ENCODE measurements around the gene OR2M3.
"Not testable (repeated sequence)": the region's sequence is repeated elsewhere in the genome, so short reads cannot be mapped to it uniquely, and the experiment has no call there.

Gene OR2M3

DNA sequence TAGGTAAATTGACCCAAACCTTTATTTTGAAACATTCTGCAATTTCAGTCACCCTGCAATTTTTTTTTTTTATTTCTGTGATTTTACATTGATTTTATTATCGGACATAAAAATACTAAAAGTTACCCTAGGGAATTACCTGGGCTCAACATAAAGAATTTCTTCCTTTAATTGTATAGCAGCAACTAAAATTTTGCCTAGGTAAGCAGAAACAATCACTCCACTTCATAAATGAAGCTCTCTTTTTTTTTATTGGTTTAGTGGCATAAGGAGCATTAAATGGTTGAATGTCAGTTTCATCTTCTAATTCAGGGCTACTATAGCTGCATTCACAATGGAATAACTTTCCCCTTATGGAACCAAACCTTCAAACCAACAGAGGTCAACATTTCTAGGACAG lies 18.8 kb downstream of the OR2M3 start:
- H3K9me3 ChIP-seq (ENCODE audit: control insufficient read depth, low read length), result peaks cover 43% of the 10 kb centered on the region
- H3K4me3 ChIP-seq (ENCODE audit: extremely low read depth, insufficient read depth, low read length, poor library complexity, severe bottlenecking), result no peak overlapping the region
- H3K4me1 ChIP-seq (ENCODE audit: control insufficient read depth, insufficient read depth, low read length, poor library complexity, severe bottlenecking), result no peaks in the 10 kb centered on the region
- no peaks in the 10 kb centered on the region for H3K36me3 ChIP-seq (ENCODE audit: control insufficient read depth, insufficient read depth, low read length)
- WGBS, 2 experiments (ENCODE audit: insufficient coverage in 2 of 2), result no CpG with 5 or more reads among the region's 1 CpG
- no peak overlapping the region for H3K27ac ChIP-seq (ENCODE audit: low read depth, low read length, severe bottlenecking)

DNA sequence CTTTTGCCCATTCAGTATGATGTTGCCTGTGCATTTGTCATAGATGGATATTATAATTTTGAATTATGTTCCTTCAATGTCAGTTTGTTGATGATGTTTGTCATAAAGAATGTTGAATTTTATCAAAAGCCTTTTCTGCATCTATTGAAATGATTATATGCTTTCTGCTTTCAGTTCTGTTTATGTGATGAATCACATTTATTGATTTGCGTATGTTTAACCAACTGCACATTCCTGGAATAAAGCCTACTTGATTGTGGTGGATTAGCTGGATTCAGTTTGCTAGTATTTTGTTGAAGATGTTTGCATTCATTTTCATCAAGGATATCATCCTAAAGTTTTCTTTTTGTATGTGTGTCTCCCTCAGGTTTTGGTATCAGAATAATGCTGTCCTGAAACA lies 28.5 kb downstream of the OR2M3 start:
- Histone ChIP-seq H3K36me3 (ENCODE audit: control insufficient read depth, insufficient read depth, low read length) (no peaks in the 10 kb centered on the region), H3K4me3 (ENCODE audit: extremely low read depth, insufficient read depth, low read length, poor library complexity, severe bottlenecking) (no peak overlapping the region), H3K4me1 (ENCODE audit: control insufficient read depth, insufficient read depth, low read length, poor library complexity, severe bottlenecking) (no peaks in the 10 kb centered on the region), H3K9me3 (ENCODE audit: control insufficient read depth, low read length) (peaks cover 48% of the 10 kb centered on the region), H3K27ac (ENCODE audit: low read depth, low read length, severe bottlenecking) (no peak overlapping the region)
- 60% methylated on average over 1 of the region's 1 CpG; no CpG with 5 or more reads in 1 of the 2 experiments for WGBS, 2 experiments (ENCODE audit: insufficient coverage in 2 of 2)

DNA sequence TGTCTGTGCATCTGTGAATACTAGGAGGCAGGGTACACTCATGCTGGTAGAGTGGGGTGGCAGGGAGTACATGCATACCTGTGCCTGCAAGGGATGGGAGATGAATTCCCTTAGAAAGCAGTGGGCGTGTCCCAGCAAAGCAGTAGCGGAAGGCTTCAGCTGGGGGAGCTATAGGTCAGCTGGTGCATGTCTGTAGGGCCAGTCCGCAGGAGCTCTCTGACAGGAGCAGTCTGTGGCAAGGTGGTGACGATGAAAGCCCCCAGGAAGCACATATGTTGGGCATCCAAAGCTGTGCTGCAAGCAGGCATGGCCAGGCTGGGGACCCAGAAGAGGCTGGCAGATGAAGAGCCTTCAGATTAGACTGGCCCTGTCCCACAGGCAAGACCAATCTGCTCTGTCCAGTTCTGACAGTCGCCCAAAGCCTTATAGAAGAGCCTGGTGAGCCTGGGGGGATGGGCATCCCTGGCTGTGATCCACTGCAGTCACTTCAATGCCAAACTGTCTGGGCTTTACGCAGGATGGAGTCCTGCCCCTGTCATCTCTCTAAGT lies 32.4 kb downstream of the OR2M3 start:
- WGBS, 2 experiments (ENCODE audit: insufficient coverage in 2 of 2), result 58 to 64% methylated on average over 5 to 6 of the region's 6 CpGs
- Histone ChIP-seq H3K27ac (ENCODE audit: low read depth, low read length, severe bottlenecking) (no peak overlapping the region), H3K4me1 (ENCODE audit: control insufficient read depth, insufficient read depth, low read length, poor library complexity, severe bottlenecking) (no peaks in the 10 kb centered on the region), H3K4me3 (ENCODE audit: extremely low read depth, insufficient read depth, low read length, poor library complexity, severe bottlenecking) (no peak overlapping the region), H3K9me3 (ENCODE audit: control insufficient read depth, low read length) (peaks cover 50% of the 10 kb centered on the region), H3K36me3 (ENCODE audit: control insufficient read depth, insufficient read depth, low read length) (no peaks in the 10 kb centered on the region)

DNA sequence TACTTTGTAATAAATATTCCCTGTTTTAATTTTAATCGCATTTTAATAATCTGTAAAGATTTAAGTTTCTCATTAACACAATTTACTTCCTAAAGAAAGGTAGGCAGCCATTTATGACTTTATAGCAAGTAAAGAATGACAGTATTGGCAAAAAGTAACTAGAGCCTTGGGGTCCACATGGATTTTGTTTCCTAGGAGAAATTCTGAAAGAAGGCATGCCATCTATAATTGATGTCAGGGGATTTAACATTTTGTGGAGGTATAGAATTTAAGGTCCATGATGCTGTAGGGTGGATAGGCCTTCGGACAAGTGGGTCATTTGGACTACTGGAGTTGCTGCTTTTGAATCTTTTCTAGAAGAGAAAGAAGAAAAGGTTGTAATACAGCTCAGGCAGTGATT lies 34.1 kb downstream of the OR2M3 start, which contains the start of gene OR2M4:
Gene OR2M4 (plus strand): TSS at position 301 of the 400 bp plus-strand sequence. CDS start 7,512 bp downstream, outside the sequence.
- H3K4me1 ChIP-seq (ENCODE audit: control insufficient read depth, insufficient read depth, low read length, poor library complexity, severe bottlenecking), result no peaks in the 10 kb centered on the region
- peaks cover 58% of the 10 kb centered on the region for H3K9me3 ChIP-seq (ENCODE audit: control insufficient read depth, low read length)
- H3K36me3 ChIP-seq (ENCODE audit: control insufficient read depth, insufficient read depth, low read length), result no peaks in the 10 kb centered on the region
- 22% methylated on average over 1 of the region's 2 CpGs; no CpG with 5 or more reads in 1 of the 2 experiments for WGBS, 2 experiments (ENCODE audit: insufficient coverage in 2 of 2)
- H3K27ac ChIP-seq (ENCODE audit: low read depth, low read length, severe bottlenecking), result no peak within 1 kb of the TSS
- no peak within 1 kb of the TSS for H3K4me3 ChIP-seq (ENCODE audit: extremely low read depth, insufficient read depth, low read length, poor library complexity, severe bottlenecking)

DNA sequence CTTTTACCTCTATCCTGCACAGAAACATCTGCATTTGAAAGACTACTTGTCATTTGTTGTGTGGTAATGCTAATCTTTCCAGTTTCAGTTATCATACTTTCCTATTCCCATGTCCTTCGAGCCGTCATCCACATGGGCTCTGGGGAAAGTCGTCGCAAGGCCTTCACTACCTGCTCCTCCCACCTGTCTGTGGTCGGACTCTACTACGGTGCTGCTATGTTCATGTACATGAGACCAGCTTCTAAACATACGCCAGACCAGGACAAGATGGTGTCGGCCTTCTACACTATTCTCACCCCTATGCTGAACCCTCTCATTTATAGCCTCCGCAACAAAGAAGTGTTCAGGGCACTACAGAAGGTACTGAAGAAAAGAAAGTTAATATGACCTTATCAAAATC lies 42.4 kb downstream of the OR2M3 start:
- Histone ChIP-seq H3K4me1 (ENCODE audit: control insufficient read depth, insufficient read depth, low read length, poor library complexity, severe bottlenecking) (no peaks in the 10 kb centered on the region), H3K27ac (ENCODE audit: low read depth, low read length, severe bottlenecking) (no peak overlapping the region), H3K9me3 (ENCODE audit: control insufficient read depth, low read length) (peaks cover 33% of the 10 kb centered on the region), H3K4me3 (ENCODE audit: extremely low read depth, insufficient read depth, low read length, poor library complexity, severe bottlenecking) (no peak overlapping the region), H3K36me3 (ENCODE audit: control insufficient read depth, insufficient read depth, low read length) (no peaks in the 10 kb centered on the region)
- WGBS, 2 experiments (ENCODE audit: insufficient coverage in 2 of 2), result 83 to 91% methylated on average over 7 of the region's 9 CpGs

DNA sequence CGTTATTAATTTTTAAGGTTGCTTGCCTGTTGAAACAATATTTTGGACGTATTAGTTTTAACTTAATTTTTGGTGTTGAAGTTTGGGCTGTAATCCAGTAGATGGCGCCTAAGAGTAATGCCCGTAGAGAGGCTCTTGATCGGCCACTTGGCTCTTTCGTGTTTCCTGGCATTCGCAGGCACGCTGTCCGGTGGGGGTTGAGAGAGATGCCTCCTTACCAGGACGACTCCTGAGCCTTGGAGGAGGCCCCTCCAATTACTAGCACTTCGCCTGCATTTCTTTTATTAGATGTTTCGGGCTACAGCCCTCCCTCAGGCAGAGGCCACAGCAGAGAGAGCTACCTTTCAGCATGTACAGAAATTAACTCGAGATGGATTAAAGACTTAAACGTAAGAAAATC lies 46.1 kb downstream of the OR2M3 start:
- H3K4me1 ChIP-seq (ENCODE audit: control insufficient read depth, insufficient read depth, low read length, poor library complexity, severe bottlenecking), result no peaks in the 10 kb centered on the region
- no peak overlapping the region for H3K4me3 ChIP-seq (ENCODE audit: extremely low read depth, insufficient read depth, low read length, poor library complexity, severe bottlenecking)
- H3K27ac ChIP-seq (ENCODE audit: low read depth, low read length, severe bottlenecking), result no peak overlapping the region
- H3K9me3 ChIP-seq (ENCODE audit: control insufficient read depth, low read length), result peaks cover 34% of the 10 kb centered on the region
- no peaks in the 10 kb centered on the region for H3K36me3 ChIP-seq (ENCODE audit: control insufficient read depth, insufficient read depth, low read length)
- WGBS, 2 experiments (ENCODE audit: insufficient coverage in 2 of 2), result 35 to 39% methylated on average over 10 of the region's 14 CpGs

DNA sequence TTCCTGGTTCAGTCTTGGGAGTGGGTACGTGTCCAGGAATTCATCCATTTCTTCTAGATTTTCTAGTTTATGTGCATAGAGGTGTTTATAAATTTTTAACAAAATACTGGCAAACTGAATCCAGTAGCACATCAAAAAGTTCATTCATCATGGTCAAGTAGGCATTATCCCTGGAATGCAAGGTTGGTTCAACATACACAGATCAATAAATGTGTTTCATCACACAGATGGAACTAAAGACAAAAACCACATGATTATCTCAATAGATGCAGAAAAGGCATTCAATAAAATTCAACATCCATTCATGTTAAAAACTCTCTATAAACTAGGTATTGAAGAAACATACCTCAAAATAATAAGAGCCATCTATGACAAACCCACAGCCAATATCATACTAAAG lies 62.2 kb downstream of the OR2M3 start:
- H3K4me1 ChIP-seq (ENCODE audit: control insufficient read depth, insufficient read depth, low read length, poor library complexity, severe bottlenecking); H3K36me3 ChIP-seq (ENCODE audit: control insufficient read depth, insufficient read depth, low read length); H3K27ac ChIP-seq (ENCODE audit: low read depth, low read length, severe bottlenecking); H3K4me3 ChIP-seq (ENCODE audit: extremely low read depth, insufficient read depth, low read length, poor library complexity, severe bottlenecking): not testable (repeated sequence)
- no CpG with 5 or more reads among the region's 1 CpG for WGBS, 2 experiments (ENCODE audit: insufficient coverage in 2 of 2)
- H3K9me3 ChIP-seq (ENCODE audit: control insufficient read depth, low read length), result peaks cover 24% of the 10 kb centered on the region

Data from mesodermal cell (in vitro differentiated cells).